ENCODE results near the gene NAGK.

The NAGK gene

DNA sequence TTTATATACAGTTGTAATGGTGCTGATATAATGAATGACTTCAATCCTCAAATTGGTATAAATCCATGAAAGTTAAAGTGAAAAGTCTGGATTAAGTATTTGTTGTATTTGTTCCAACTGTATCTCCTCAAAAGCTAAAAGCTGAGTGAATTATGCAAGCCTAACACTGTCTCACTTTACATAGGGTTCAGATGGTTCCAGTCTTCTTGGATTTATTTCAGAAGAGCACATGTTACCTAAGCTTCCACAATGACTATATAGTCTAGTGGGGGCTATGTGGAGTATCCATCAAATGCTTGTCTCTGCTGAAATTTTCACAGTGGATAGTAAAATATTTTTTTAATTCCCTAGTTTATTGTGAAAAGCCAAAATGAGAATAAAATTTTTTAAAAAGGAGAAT is 48.6 kb downstream of the NAGK start:
- DNase-seq = no peak

DNA sequence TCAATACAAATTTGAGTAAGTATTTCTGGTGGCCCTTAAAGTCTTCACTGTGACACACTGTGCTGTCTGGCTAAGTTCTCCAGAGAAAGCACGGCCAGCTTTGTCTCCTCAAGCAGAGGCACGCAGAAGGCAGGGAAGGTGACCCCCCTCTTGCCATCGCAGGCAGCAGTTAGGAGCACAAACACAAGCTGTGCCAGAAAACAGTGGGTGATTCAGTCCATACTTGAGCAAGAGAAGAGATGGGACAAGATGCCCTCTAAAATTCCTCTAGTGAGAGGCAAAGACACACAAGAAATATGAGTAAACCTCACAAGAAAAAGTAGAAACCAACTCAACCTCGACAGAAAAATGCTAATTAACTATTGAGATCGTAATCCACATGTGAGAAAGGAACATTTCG is 51.7 kb downstream of the NAGK start:
- no peak for DNase-seq

DNA sequence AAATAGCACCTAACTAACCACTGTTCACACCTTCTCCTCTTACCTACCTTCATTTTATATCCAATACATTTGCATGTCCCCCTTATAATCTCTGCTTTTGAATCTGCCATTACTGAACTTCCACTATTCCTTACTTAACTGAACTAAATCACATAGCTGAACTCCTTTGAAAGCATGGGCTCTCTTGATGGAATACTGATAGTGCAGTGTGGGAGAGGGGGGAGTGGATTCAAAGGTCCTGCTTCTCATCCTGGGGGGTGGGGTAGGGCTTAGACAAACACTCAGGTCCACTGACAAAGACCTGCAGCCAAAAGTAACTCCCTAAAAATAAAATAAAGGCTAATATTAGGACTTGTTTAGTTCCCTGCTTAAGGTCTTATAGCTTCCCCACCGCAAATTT is 53.0 kb downstream of the NAGK start:
- no peak for DNase-seq

DNA sequence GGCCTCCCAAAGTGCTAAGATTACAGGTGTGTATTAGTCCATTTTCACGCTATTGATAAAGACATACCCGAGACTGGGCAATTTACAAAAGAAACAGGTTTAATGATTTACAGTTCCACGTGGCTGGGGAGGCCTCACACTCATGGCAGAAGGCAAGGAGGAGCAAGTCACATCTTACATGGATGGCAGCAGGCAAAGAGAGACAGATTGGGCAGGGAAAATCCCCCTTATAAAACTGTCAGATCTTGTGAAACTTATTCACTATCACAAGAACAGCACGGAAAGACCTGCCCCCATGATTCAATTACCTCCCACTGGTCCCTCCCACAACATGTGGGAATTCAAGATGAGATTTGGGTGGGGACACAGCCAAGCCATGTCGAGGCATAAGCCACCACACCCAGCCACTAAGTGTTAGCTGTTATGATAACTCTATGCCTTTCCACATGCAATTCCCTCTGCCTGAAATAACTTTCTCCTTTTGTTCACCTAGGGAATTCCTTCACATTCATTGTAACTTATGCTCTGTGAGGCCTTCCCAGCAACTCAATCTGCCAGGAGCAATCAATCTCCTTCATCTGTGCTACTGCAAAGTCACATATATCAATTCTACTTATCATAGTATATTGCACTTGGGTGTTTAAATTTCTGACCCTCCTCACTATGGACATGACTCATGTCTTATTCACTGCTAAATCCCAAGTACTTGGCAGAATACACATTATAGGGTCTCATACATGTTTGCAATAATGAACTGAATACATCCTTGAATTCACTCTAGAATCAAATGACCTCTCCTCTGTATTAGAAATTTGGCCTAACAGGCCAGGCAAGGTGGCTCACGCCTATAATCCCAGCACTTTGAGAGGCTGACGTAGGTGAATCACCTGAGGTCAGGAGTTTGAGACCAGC is 54.2 kb downstream of the NAGK start:
- no peak for DNase-seq

DNA sequence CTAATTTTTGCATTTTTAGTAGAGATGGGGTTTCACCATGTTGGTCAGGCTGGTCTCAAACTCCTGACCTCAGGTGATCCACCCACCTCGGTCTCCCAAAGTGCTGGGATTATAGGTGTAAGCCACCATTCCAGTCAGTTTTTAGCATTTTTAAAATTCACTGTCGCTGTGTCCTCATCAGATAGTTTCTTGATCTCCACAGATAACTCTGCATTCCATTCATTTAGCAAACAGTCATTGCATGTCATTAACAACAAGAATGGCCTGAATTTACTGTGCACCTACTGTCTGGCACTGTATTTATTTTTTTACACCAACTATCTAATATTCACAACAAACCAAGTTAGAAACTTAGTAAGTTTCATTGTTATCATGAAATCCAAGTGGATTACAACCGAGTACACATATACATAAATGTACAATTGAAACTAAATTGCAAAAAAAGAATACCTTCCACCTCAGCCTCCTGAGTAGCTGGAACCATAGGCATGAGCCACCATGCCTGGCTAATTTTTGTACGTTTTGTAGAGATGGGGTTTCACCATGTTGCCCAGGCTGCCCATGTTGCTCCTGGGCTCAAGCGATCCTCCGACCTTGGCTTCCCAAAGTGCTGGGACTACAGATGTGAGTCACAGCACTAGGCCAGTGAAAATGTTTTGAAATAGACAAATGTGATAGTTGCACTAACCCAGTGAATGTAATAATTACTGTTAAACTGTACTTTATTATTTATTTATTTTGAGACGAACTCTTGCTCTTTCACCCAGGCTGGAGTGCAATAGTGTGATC is 57.3 kb downstream of the NAGK start:
- DNase-seq = no peak

DNA sequence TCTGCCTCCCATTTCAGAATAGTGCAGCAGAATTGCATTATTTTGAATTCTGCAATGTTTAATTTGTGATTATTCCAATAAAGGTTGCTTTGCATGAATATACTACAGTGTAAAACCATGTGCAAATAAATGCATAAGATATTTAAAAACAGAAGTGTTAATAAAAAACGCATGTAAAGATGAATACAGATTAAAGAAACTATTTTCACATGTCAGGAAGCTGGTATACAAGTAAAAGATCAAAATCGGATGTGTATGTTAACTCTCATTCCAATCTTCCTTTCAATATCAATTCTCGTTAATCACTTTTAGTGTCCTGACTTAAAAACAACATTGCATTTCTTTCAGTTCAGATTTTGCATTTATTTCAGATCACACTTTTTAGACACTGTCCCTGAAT is 58.5 kb downstream of the NAGK start:
- no peak for DNase-seq
